Measurements from ENCODE around the gene MYH9.

MYH9 gene

GRCh38 chr22:36304429-36304828 is 83.3 kb downstream of the MYH9 start:
- Histone ChIP-seq H3K9me3 (ENCODE audit: low read length) (no peaks in the 10 kb centered on the region), H3K36me3 (ENCODE audit: insufficient read depth, low read length) (peaks cover 99% of the 10 kb centered on the region), H3K27me3 (ENCODE audit: insufficient read depth, low read length) (no peaks in the 10 kb centered on the region), H3K9me2 (ENCODE audit: low read depth, low read length) (no peaks in the 10 kb centered on the region), H3K4me2 (ENCODE audit: low read length) (no peak overlapping the region), H3K27ac (ENCODE audit: low read depth, low read length, poor library complexity, severe bottlenecking) (no peak overlapping the region), H2AFZ (ENCODE audit: low read length) (no peak overlapping the region), H3K4me3 (ENCODE audit: low read depth, low read length, poor library complexity, severe bottlenecking) (no peak overlapping the region), H3K9ac (ENCODE audit: low read length) (no peak overlapping the region), H3K79me2 (ENCODE audit: insufficient read depth, low read length) (no peaks in the 10 kb centered on the region), H3F3A (ENCODE audit: insufficient read depth, low read length) (no peaks in the 10 kb centered on the region), H4K20me1 (ENCODE audit: insufficient read depth, low read length) (no peaks in the 10 kb centered on the region), H3K4me1 (ENCODE audit: insufficient read depth, low read length, severe bottlenecking) (peaks cover 6% of the 10 kb centered on the region)
- TF ChIP-seq CTCF (IDR thresholded peaks at IDR 0.05; ENCODE audit: low read length) (no peak), EZH2 (IDR thresholded peaks at IDR 0.05; ENCODE audit: borderline replicate concordance, low read length) (no peak)

GRCh38 chr22:36303874-36304273 is 83.9 kb downstream of the MYH9 start:
- peaks cover 6% of the 10 kb centered on the region for H3K4me1 ChIP-seq (ENCODE audit: insufficient read depth, low read length, severe bottlenecking)
- H3K27ac ChIP-seq (ENCODE audit: low read depth, low read length, poor library complexity, severe bottlenecking) = no peak overlapping the region
- H3K27me3 ChIP-seq (ENCODE audit: insufficient read depth, low read length) = no peaks in the 10 kb centered on the region
- no peaks in the 10 kb centered on the region for H4K20me1 ChIP-seq (ENCODE audit: insufficient read depth, low read length)
- no peak overlapping the region for H3K4me3 ChIP-seq (ENCODE audit: low read depth, low read length, poor library complexity, severe bottlenecking)
- H3F3A ChIP-seq (ENCODE audit: insufficient read depth, low read length) = no peaks in the 10 kb centered on the region
- H3K9me3 ChIP-seq (ENCODE audit: low read length) = no peaks in the 10 kb centered on the region
- TF ChIP-seq EZH2 (IDR thresholded peaks at IDR 0.05; ENCODE audit: borderline replicate concordance, low read length) (no peak), CTCF (IDR thresholded peaks at IDR 0.05; ENCODE audit: low read length) (no peak)
- H2AFZ ChIP-seq (ENCODE audit: low read length) = no peak overlapping the region
- peaks cover 99% of the 10 kb centered on the region for H3K36me3 ChIP-seq (ENCODE audit: insufficient read depth, low read length)
- no peaks in the 10 kb centered on the region for H3K9me2 ChIP-seq (ENCODE audit: low read depth, low read length)
- H3K4me2 ChIP-seq (ENCODE audit: low read length) = no peak overlapping the region
- no peak overlapping the region for H3K9ac ChIP-seq (ENCODE audit: low read length)
- no peaks in the 10 kb centered on the region for H3K79me2 ChIP-seq (ENCODE audit: insufficient read depth, low read length)

GRCh38 chr22:36303115-36303467 is 84.7 kb downstream of the MYH9 start:
- H3K27ac ChIP-seq (ENCODE audit: low read depth, low read length, poor library complexity, severe bottlenecking) = no peak overlapping the region
- TF ChIP-seq CTCF (IDR thresholded peaks at IDR 0.05; ENCODE audit: low read length) = no peak
- TF ChIP-seq EZH2 (IDR thresholded peaks at IDR 0.05; ENCODE audit: borderline replicate concordance, low read length) = no peak
- H3K4me3 ChIP-seq (ENCODE audit: low read depth, low read length, poor library complexity, severe bottlenecking) = no peak overlapping the region
- no peak overlapping the region for H2AFZ ChIP-seq (ENCODE audit: low read length)
- peaks cover 6% of the 10 kb centered on the region for H3K4me1 ChIP-seq (ENCODE audit: insufficient read depth, low read length, severe bottlenecking)
- no peaks in the 10 kb centered on the region for H3K9me3 ChIP-seq (ENCODE audit: low read length)
- H3K79me2 ChIP-seq (ENCODE audit: insufficient read depth, low read length) = no peaks in the 10 kb centered on the region
- peaks cover 99% of the 10 kb centered on the region for H3K36me3 ChIP-seq (ENCODE audit: insufficient read depth, low read length)
- no peak overlapping the region for H3K4me2 ChIP-seq (ENCODE audit: low read length)
- H3K27me3 ChIP-seq (ENCODE audit: insufficient read depth, low read length) = no peaks in the 10 kb centered on the region
- H3K9ac ChIP-seq (ENCODE audit: low read length) = no peak overlapping the region
- H4K20me1 ChIP-seq (ENCODE audit: insufficient read depth, low read length) = no peaks in the 10 kb centered on the region
- H3K9me2 ChIP-seq (ENCODE audit: low read depth, low read length) = no peaks in the 10 kb centered on the region
- H3F3A ChIP-seq (ENCODE audit: insufficient read depth, low read length) = no peaks in the 10 kb centered on the region

Measured in OCI-LY1 (cell line).